ENCODE results near the gene FCN1.
"Not testable (repeated sequence)": the region's sequence is repeated elsewhere in the genome, so short reads cannot be mapped to it uniquely, and the experiment has no call there.

Gene FCN1

GRCh38 chr9:134917431-134918373 is at the start of gene FCN1:
Gene FCN1 (minus strand): TSS chr9:134917912. CDS start chr9:134917871, 41 bp downstream.
- DNase-seq (ENCODE audit: low read depth), result no peak

- DNase-seq (ENCODE audit: low read depth), result no peak
Measured at GRCh38 chr9:134966697-134967546, 49.2 kb upstream of the FCN1 start.

GRCh38 chr9:134966270-134966669 is 48.6 kb upstream of the FCN1 start:
- no peak for DNase-seq (ENCODE audit: low read depth)

- DNase-seq (ENCODE audit: low read depth), result no peak
Measured at GRCh38 chr9:134965851-134966250, 48.1 kb upstream of the FCN1 start.

- DNase-seq (ENCODE audit: low read depth), result no peak
Measured at GRCh38 chr9:134965411-134965810, 47.7 kb upstream of the FCN1 start.

- no peak for DNase-seq (ENCODE audit: low read depth)
Measured at GRCh38 chr9:134964271-134965055, 46.8 kb upstream of the FCN1 start.

GRCh38 chr9:134963546-134963945 is 45.8 kb upstream of the FCN1 start:
- no peak for DNase-seq (ENCODE audit: low read depth)

GRCh38 chr9:134962973-134963364 is 45.3 kb upstream of the FCN1 start:
- no peak for DNase-seq (ENCODE audit: low read depth)

GRCh38 chr9:134962065-134962972 is 44.6 kb upstream of the FCN1 start:
- DNase-seq (ENCODE audit: low read depth), result no peak

- no peak for DNase-seq (ENCODE audit: low read depth)
Measured at GRCh38 chr9:134961331-134962064, 43.8 kb upstream of the FCN1 start.

GRCh38 chr9:134960701-134961181 is 43.0 kb upstream of the FCN1 start:
- DNase-seq (ENCODE audit: low read depth), result no peak

GRCh38 chr9:134959971-134960310 is 42.2 kb upstream of the FCN1 start:
- no peak for DNase-seq (ENCODE audit: low read depth)

GRCh38 chr9:134959126-134959970 is 41.6 kb upstream of the FCN1 start:
- no peak for DNase-seq (ENCODE audit: low read depth)

- no peak for DNase-seq (ENCODE audit: low read depth)
Measured at GRCh38 chr9:134957945-134958227, 40.2 kb upstream of the FCN1 start.

- no peak for DNase-seq (ENCODE audit: low read depth)
Measured at GRCh38 chr9:134957165-134957944, 39.6 kb upstream of the FCN1 start.

- not testable (repeated sequence) for DNase-seq (ENCODE audit: low read depth)
Measured at GRCh38 chr9:134956387-134956786, 38.7 kb upstream of the FCN1 start.

- no peak for DNase-seq (ENCODE audit: low read depth)
Measured at GRCh38 chr9:134955801-134956200, 38.1 kb upstream of the FCN1 start.

GRCh38 chr9:134955156-134955555 is 37.4 kb upstream of the FCN1 start:
- no peak for DNase-seq (ENCODE audit: low read depth)

GRCh38 chr9:134951994-134952393 is 34.3 kb upstream of the FCN1 start:
- no peak for DNase-seq (ENCODE audit: low read depth)
